Measurements from ENCODE around the gene MAPK12. TPM values are rescaled to one million over a fixed set of nuclear protein-coding genes. Genes with fewer than 3 reads are reported as not detected.

The MAPK12 gene
- total RNA-seq, 1 donor from 2014 or later: 8.8 TPM

DNA sequence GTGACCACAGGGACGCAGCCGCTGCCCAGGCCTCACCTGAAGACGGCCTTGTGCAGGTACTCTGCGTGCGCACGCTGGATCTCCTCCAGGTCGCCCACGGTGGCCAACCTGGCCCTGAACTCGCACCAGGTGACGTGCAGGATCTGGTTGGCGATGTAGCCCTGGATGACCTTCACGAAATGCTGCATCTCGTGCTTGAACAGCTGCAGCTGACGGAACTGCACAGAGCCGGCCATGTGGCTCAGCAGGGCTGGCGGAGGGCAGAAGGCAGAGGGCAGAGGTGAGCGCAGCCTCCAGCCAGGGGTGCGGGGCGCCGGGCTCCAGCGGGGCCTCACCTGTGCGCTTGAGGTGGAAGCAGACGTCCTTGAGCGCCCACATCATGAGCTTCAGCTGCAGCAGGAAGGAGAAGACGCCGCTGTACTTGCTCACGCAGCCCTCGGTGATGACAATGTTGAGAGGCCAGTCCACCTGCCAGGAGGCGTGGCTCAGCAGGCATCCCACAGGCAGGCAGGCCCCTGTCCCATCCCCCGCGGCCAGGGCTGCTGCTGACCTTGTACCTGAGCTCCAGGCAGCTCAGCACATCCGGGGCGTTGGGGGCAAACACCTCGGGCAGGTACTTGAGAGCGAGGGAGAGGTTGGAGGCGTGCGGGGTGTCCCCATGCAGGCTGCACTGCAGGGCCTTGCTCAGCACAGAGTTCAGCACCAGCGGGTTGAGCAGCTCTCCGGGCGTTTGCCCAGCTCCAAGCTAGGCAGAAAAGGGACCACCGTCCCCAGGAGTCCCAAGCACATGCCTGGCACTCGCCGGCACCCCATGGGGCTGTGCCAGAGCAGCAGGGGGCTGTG, 43.1 kb downstream of the MAPK12 start:
- intact Hi-C loops (cut with micrococcal nuclease): no loop called here

DNA sequence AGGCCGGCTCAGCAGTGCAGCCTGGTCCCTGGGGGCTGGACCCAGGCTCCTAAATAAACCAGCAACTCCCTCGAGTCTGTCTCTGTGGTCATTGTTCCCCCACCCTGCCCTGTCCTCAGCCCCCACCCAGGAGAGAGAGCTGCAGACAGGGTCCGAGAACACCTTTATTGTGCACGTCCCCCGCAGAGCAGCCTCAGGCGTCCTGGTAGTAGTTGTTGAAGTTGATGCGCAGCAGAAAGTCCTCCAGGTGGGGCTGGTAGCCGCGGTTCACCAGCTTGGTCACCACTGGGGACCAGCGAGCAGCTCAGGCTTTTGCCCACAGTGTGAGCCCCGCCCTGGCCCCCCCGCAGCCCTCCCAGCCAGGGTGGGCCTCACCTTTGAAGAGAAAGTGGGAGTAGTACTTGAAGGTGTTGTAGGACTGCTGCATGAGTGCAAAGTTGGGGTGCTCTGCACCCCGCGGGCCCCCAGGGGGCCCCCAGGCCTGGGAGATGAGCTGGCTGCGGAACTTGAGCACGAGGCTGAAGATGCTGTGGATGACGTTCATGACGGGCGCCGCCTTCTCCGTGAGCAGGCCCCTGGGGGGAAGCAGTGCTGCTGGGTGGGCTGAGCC, 43.8 kb downstream of the MAPK12 start:
- intact Hi-C loops (cut with micrococcal nuclease): no loop called here

DNA sequence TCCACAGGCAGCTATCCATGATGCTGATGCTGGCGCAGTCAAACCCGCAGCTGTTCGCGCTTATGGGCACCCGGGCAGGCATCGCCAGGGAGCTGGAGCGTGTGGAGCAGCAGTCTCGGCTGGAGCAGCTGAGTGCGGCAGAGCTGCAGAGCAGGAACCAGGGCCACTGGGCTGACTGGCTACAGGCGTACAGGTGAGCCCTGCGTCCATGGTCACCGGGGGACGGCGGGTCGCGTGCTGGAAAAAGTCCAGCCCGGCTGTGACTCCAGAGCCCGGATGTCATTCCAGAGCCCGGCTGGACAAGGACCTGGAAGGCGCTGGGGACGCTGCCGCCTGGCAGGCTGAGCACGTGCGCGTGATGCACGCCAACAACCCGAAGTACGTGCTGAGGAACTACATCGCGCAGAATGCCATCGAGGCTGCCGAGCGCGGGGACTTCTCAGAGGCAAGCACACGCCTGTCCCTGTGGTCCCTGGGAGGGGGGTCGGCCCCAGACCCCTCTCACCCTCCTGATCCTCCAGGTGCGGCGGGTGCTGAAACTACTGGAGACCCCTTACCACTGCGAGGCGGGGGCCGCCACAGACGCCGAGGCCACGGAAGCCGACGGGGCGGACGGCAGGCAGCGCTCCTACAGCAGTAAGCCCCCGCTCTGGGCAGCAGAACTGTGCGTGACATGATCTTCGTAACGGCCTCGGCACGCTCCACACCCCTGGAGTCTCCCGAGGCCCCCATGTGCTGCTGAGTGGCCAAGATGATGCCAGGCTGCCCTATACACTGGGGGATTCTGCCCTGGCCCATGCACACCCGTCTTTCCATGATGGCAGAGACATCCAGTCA, 44.6 kb downstream of the MAPK12 start:
- intact Hi-C loops (cut with micrococcal nuclease): no loop called here

- intact Hi-C loops (cut with micrococcal nuclease): no loop called here
Observed at GRCh38 chr22:50216055-50216683, 45.3 kb downstream of the MAPK12 start.

DNA sequence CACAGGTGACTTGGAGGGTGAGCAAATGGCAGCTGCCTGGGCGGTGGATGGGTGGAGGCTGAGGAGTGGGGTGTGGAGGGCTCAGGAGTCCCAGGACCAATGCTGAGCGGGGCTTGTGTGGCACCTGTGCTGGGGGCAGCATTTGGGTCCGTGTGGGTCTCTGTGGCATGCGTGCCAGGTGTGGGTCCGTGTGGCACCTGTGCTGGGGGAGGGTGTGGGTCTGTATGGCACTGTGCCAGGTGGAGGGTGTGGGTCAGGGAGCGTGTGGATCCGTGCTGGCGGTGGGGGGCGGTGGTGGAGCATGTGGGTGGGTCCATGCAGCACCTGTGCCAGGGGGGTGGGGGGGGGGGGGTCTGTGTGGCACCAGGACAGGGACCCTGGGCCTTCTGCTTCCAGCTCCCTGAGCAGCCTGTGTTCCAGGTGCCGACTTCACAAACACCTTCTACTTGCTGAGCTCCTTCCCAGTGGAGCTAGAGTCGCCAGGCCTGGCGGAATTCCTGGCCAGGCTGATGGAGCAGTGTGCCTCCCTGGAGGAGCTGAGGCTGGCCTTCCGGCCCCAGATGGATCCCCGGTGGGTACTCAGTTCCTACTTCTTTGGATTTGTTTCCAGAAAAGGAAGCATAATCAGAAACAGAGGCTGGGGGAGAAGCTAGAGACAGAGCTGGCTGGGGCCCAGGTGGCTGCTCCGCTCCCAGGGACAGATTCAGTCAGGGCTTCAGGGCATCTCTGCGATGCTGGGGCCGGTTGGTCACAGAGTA, 46.0 kb downstream of the MAPK12 start:
- intact Hi-C loops (cut with micrococcal nuclease): no loop called here

- intact Hi-C loops (cut with micrococcal nuclease): no loop called here
Observed at GRCh38 chr22:50213263-50213662, 48.2 kb downstream of the MAPK12 start.

DNA sequence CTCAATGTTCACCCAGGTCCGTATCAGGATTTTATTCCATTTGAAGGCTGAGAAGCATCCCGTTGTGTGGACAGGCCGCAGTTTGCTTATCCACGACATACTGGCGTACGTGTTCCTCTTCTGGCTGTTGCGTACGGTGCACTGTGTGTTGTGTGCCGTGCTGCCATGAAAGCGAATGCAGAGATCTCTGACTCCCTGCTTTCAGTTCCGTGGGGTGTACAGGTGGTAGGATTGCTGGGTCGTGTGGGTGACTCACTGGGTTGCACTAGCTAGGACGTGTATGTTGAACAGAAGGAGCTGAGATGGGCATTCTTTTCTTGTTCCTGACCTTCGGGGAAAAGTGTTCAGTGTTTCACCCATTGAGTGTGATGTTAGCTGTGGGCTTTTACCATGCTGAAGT, 50.3 kb downstream of the MAPK12 start:
- intact Hi-C loops (cut with micrococcal nuclease): no loop called here

DNA sequence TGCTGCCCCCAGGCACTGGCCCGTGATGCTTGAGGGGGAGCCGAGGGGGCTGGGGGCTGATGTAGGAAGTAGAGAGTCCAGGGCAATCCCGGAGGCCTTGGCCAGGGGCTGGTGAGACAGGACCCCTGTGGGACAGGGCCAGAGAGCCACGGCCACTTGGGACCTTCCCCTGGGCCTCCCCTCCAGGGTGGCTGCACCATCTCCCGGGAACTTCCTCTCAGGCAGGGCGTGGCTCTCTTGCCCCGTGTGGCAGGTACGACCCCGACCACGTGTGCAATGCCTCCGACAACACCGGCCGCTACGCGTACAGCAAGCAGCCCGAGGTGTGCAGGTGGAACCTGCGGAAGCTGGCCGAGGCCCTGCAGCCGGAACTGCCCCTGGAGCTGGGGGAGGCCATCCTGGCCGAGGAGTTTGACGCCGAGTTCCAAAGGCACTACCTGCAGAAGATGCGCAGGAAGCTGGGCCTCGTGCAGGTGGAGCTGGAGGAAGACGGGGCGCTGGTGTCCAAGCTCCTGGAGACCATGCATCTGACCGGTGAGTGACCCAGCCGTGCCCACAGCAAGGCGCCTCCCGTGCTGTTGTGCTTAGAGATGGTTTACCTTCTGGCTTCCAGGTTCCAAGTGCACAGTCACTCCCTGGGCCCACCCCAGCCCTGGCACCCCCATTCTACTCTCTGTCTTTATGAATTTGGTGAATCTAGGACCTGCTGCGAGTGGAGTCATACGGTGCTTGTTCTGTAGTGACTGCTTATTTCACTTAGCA, 50.9 kb downstream of the MAPK12 start:
- intact Hi-C loops (cut with micrococcal nuclease): no loop called here

DNA sequence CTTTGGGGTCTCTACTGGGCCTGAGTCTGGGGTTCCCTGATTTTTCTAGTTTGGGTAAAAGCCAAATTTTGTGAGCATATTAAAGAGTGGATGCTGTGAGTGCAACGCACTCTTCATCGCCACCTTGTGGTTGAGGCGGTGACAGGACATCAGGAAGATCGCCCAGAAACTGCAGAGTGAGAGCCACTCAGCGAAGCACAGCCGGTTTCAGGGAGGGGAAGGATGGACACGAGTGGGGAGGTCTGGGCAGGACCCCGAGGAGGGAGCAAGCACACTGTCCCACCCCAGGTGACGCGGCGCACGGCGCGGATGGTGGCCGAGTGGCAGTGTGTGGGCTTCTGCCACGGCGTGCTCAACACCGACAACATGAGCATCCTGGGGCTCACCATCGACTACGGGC, 51.6 kb downstream of the MAPK12 start:
- intact Hi-C loops (cut with micrococcal nuclease): loop anchor here (1.0 kb wide), 1 partner anchor 61 kb away; no protein-coding TSS in a partner anchor

GRCh38 chr22:50208939-50209892, 52.3 kb downstream of the MAPK12 start:
- intact Hi-C loops (cut with micrococcal nuclease): loop anchor here (1.0 kb wide), 1 partner anchor 60 kb away; no protein-coding TSS in a partner anchor

- intact Hi-C loops (cut with micrococcal nuclease): no loop called here
Observed at GRCh38 chr22:50208430-50208938, 53.0 kb downstream of the MAPK12 start.

- intact Hi-C loops (cut with micrococcal nuclease): no loop called here
Observed at GRCh38 chr22:50207383-50208140, 53.9 kb downstream of the MAPK12 start.

GRCh38 chr22:50206599-50206998, 54.9 kb downstream of the MAPK12 start:
- intact Hi-C loops (cut with micrococcal nuclease): no loop called here

- intact Hi-C loops (cut with micrococcal nuclease): no loop called here
Observed at GRCh38 chr22:50205781-50206569, 55.5 kb downstream of the MAPK12 start.

- intact Hi-C loops (cut with micrococcal nuclease): loop anchor here (5.0 kb wide), 3 partner anchors 233 to 438 kb away; no protein-coding TSS in a partner anchor
Observed at GRCh38 chr22:50204998-50205397, 56.5 kb downstream of the MAPK12 start.

DNA sequence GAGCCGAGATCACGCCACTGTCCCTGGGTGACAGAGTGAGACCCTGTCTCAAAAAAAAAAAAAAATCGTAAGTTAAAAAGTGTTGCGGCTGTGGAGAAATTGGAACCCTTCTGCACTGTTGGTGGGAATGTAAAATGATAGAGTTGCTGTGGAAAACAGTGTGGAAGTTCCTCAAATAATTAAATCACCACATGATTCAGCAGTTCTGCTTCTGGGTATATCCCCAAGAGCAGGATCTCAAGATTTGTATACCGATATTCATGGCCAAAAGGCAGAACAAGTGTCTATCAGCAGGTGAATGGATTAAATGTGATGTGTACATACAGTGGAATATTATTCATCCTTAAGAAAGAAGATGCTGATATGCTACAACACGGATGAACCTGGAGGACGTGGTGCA, 56.9 kb downstream of the MAPK12 start:
- intact Hi-C loops (cut with micrococcal nuclease): loop anchor here (5.0 kb wide), 3 partner anchors 232 to 437 kb away; no protein-coding TSS in a partner anchor

DNA sequence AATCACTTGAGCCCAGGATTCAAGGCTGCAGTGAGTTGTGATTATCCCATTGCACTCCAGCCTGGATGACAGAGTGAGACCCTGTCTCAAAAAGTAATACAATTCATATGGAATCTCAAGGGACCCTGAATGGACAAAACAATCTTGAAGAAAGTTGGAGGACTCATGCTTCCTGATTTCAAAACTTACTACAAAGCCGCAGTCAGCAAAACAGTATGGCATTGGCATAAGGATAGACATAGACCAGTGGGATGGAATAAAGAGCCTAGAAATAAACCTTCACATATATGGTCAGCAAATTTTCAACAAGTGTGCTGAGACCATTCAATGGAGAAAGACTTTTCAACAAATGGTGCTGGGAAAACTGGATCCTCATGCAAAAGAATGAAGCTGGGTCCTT, 58.2 kb downstream of the MAPK12 start:
- intact Hi-C loops (cut with micrococcal nuclease): loop anchor here (5.0 kb wide), 3 partner anchors 231 to 436 kb away; no protein-coding TSS in a partner anchor
